NCI-H2029 treated with DMSO at 0.1 percent for 48 hours (cell line): ENCODE measurements around the gene KLHL13.
"Not testable (repeated sequence)": the region's sequence is repeated elsewhere in the genome, so short reads cannot be mapped to it uniquely, and the experiment has no call there.

Experiments
- DNase-seq: peaks from one replicate; lab custom pipeline; 2025; lab: John Stamatoyannopoulos, UW

The KLHL13 gene

GRCh38 chrX:118116713-118117550 is at the start of gene KLHL13:
TSS of gene KLHL13 (minus strand) at chrX:118116810. CDS start at chrX:118028473, 88,337 bp downstream.
- DNase-seq: no peak

GRCh38 chrX:118164138-118164537 is 47.5 kb upstream of the KLHL13 start:
- no peak for DNase-seq

- no peak for DNase-seq
Observed at GRCh38 chrX:118156953-118157608, 40.5 kb upstream of the KLHL13 start.

GRCh38 chrX:118156254-118156952 is 39.8 kb upstream of the KLHL13 start:
- DNase-seq: no peak

- no peak for DNase-seq
Observed at GRCh38 chrX:118153270-118153669, 36.7 kb upstream of the KLHL13 start.

- DNase-seq: no peak
Observed at GRCh38 chrX:118152721-118153120, 36.1 kb upstream of the KLHL13 start.

- no peak for DNase-seq
Observed at GRCh38 chrX:118148737-118149136, 32.1 kb upstream of the KLHL13 start.

GRCh38 chrX:118147771-118148170 is 31.2 kb upstream of the KLHL13 start:
- DNase-seq: not testable (repeated sequence)

- DNase-seq: no peak
Observed at GRCh38 chrX:118143578-118143977, 27.0 kb upstream of the KLHL13 start.

GRCh38 chrX:118131336-118131735 is 14.7 kb upstream of the KLHL13 start:
- no peak for DNase-seq

- no peak for DNase-seq
Observed at GRCh38 chrX:118129681-118130080, 13.1 kb upstream of the KLHL13 start.

- no peak for DNase-seq
Observed at GRCh38 chrX:118128724-118129123, 12.1 kb upstream of the KLHL13 start.

- no peak for DNase-seq
Observed at GRCh38 chrX:118126286-118126685, 9.7 kb upstream of the KLHL13 start.

GRCh38 chrX:118124243-118124642 is 7.6 kb upstream of the KLHL13 start:
- DNase-seq: not testable (repeated sequence)

- DNase-seq: no peak
Observed at GRCh38 chrX:118117741-118118140, 1.1 kb upstream of the KLHL13 start.

- DNase-seq: no peak
Observed at GRCh38 chrX:118115953-118116712, 477 bp downstream of the KLHL13 start.

GRCh38 chrX:118114971-118115370 is 1.6 kb downstream of the KLHL13 start:
- DNase-seq: no peak

GRCh38 chrX:118109065-118109464 is 7.5 kb downstream of the KLHL13 start:
- DNase-seq: no peak

- DNase-seq: no peak
Observed at GRCh38 chrX:118108304-118108703, 8.3 kb downstream of the KLHL13 start.

GRCh38 chrX:118100091-118100490 is 16.5 kb downstream of the KLHL13 start:
- DNase-seq: no peak

- DNase-seq: no peak
Observed at GRCh38 chrX:118088084-118088483, 28.5 kb downstream of the KLHL13 start.

GRCh38 chrX:118074196-118074595 is 42.4 kb downstream of the KLHL13 start:
- DNase-seq: no peak
